Cardiac septum (tissue), 1 donor: ENCODE results near the gene DCAF15. TPM values are rescaled to one million over a fixed set of nuclear protein-coding genes. Genes with fewer than 3 reads are reported as not detected.
"Not testable (repeated sequence)": the region's sequence is repeated elsewhere in the genome, so short reads cannot be mapped to it uniquely, and the experiment has no call there.

Experiments
- DNase-seq: peaks from one replicate; pipeline ENCODE4 v3.0.0-alpha.2; 2020; ENCODE audit warnings: low spot score
- intact Hi-C: fragments of 100-400 bp; cut with DNase I; formaldehyde crosslinking; loops from one replicate; pipeline ENCODE4 v1.14.0; 2022
- long read RNA-seq: library from polyadenylated mRNA; unstranded; transcript quantifications from one replicate; pipeline ENCODE4 v2.0.0, GENCODE V29; 2021
- total RNA-seq: library from RNA; stranded (reverse); fragmentation: NEBNext Ultra II Directional; extraction: Animal tissue kit (Norgen Biotek cat#: 25700); gene quantifications from one replicate; pipeline ENCODE4 v1.2.1, GENCODE V29; 2021
- donor health status: DM: no; HTN: no; CAD: no.

Gene DCAF15
- 17.0 TPM for total RNA-seq
- long read RNA-seq, transcript DCAF15-201 (13 exons, 2,278 nt) = major isoform, 10 of 23 reads
- long read RNA-seq, partial matches to known transcripts = 9 of 23 reads
- long read RNA-seq, other reads (novel, unspliced or antisense) = 4 of 23 reads

GRCh38 chr19:13952154-13952930 lies at the start of gene DCAF15:
Gene DCAF15 (plus strand): TSS chr19:13952509. CDS start chr19:13952513, 4 bp downstream.
- DNase-seq = peak; percentile 100
- intact Hi-C loops = loop anchor here (2.0 to 5.0 kb wide), 2 partner anchors 45 to 54 kb away; partner anchors contain the start of genes BRME1, CC2D1A and RFX1

- no peak for DNase-seq
- intact Hi-C loops = no loop called here
These were observed 49.2 kb upstream of the DCAF15 start for GRCh38 chr19:13902993-13903555.

DNA sequence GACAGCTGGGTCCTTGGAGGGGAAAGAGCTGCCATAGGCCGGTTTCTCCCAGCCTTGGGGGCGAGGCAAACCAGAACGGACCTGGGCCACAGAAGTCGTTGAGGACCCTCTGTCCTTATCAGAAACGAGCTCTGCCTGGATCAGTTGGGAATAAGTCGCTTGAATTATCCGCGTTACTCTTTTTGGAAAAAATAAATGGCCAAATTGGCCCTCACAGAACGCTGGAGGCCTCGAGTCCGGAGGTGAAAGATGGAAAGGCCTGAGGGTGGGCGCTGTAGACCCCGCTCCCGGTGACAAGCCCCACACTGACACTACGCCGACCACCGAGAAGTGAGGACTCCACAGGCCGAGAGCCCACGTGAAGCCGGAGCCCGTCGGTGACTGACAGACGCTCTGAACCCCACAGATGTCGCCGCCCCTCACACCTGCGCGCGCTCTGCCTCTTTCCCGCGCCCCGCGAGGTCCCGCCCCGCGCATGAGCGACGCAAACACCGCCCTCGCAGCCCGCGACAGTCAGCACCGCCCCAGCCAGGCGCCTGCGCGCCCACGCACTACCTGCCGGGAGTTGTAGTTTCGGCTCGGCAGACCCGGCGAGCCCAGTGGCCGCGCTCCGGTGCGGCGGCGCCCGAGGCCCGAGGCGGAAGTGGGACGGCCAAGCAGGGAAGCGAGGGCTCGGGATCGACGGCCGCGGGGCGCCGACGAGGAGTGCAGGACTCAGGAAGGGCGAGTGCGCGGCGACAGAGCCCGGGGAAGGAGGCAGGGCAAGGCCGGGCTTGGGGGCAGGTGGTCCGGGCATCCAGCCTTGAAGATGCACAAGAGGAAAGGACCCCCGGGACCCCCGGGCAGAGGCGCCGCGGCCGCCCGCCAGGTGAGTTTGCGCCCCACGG lies 46.4 kb upstream of the DCAF15 start, which contains the start of the genes BRME1 and CC2D1A:
Gene BRME1, minus strand, starts transcription at position 484 of the 887 bp plus-strand sequence. CDS start 1,225 bp downstream, outside the sequence.
Gene CC2D1A, plus strand, starts transcription at position 568 of the 887 bp plus-strand sequence. Its CDS starts 241 bp downstream, at position 809.
- DNase-seq = peak; percentile 99
- intact Hi-C loops = loop anchor here (5.0 kb wide), 1 partner anchor 46 kb away; the partner anchor contains the start of gene DCAF15

DNA sequence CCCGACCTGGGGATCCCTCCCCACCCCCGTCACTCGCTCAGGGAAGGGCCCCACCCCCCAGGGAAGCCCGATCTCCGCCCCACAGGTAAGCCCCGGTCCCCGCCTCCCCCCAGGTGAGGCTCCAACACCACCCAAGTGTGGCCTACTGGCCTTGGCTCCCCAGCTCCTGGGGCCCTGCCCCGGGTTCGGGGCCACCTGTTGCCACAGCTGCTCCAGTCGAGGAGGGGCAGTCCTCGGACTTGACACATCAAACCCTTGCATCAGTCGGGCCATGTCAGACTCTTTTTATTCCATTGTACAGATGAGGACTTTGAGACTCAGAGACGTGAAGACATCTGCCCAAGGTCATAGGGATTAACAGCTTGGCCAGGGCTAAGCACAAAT lies 45.8 kb upstream of the DCAF15 start:
- intact Hi-C loops = loop anchor here (5.0 kb wide), 1 partner anchor 46 kb away; the partner anchor contains the start of gene DCAF15
- no peak for DNase-seq

GRCh38 chr19:13906910-13907309 lies 45.4 kb upstream of the DCAF15 start:
- DNase-seq = no peak
- intact Hi-C loops = loop anchor here (5.0 kb wide), 1 partner anchor 45 kb away; the partner anchor contains the start of gene DCAF15

DNA sequence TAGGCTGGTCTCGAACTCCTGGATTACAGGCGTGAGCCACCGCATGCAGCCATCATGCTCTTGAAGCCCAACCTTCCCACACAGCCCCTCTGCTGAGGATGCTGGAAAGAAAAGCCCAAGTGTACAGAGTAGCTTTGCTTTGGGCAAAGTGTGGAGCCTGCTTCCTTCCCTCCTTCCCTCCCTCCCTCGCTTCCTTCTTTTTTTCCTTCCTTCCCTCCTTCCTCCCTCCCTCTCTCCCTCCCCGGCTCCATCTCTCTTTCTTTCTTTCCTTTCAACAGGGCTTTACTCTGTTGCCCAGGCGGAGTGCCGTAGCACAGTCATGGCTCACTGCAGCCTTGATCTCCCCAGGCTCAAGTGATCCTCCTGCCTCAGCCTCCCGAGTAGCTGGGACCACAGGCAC lies 43.6 kb upstream of the DCAF15 start:
- DNase-seq = no peak
- intact Hi-C loops = loop anchor here (5.0 kb wide), 1 partner anchor 44 kb away; the partner anchor contains the start of gene DCAF15

DNA sequence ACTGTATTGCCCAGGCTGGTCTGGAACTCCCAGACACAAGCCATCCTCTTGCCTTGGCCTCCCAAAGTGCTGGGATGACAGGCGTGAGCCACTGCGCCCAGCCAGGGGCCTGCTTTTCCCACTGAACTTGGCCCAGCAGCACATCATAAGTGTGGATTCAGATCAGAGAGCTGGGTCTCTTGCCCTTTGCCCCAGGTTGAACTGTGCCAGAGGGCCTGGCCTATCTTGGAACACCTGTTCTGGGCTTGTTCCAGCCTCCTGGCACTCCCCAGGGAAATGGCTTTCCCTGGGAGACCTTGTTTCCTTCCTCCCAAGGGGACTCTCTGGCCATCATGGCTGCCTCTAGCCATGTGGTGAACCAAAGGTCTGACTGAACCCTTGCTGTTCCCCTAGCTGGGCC lies 42.9 kb upstream of the DCAF15 start:
- intact Hi-C loops = loop anchor here (5.0 kb wide), 1 partner anchor 43 kb away; the partner anchor contains the start of gene DCAF15
- DNase-seq = no peak

DNA sequence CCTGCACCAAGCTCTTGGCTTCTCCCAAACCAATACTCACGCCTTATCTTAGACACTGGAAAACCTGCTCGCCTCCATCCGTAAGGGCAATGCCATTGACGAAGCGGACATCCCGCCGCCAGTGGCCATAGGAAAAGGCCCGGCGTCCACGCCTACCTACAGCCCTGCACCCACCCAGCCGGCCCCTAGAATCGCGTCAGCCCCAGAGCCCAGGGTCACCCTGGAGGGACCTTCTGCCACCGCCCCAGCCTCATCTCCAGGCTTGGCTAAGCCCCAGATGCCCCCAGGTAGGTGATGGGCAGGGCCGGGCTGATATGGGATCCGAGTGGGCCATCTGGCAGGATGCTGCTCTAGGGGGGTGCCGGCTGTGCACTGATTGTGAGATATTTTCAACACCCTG lies 39.0 kb upstream of the DCAF15 start:
- no peak for DNase-seq
- intact Hi-C loops = no loop called here

- intact Hi-C loops = no loop called here
These were observed 37.5 kb upstream of the DCAF15 start for GRCh38 chr19:13914777-13915176.

GRCh38 chr19:13917888-13918406 lies 34.4 kb upstream of the DCAF15 start:
- intact Hi-C loops = no loop called here
- no peak for DNase-seq

More at GRCh38 chr19:13914777-13915176, 37.5 kb upstream of the DCAF15 start:
- no peak for DNase-seq

DNA sequence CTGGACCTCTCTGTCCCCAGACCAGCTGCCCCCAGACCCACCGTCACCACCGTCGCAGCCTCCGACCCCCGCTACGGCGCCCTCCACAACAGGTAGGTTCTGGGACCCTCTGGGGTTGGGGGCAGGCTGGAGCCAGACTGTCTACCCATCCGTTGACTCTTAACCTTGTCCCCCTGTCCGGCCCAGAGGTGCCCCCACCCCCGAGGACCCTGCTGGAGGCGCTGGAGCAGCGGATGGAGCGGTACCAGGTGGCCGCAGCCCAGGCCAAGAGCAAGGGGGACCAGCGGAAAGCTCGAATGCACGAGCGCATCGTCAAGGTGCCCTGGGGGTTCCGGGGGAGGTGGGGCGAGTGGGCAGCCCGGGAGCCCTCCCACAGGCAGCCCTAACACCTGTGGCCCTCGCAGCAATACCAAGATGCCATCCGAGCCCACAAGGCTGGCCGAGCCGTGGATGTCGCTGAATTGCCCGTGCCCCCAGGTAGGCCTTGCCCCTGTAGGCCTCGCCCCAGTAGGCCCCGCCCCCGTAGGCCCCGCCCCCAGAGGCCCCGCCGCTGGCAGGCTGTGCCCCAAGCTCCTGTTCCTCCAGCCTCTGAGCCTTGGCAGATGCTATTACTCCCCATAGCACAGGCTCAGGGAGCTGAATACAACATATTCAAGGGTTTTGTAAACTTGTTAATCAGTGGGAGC lies 33.4 kb upstream of the DCAF15 start:
- DNase-seq = no peak
- intact Hi-C loops = no loop called here

DNA sequence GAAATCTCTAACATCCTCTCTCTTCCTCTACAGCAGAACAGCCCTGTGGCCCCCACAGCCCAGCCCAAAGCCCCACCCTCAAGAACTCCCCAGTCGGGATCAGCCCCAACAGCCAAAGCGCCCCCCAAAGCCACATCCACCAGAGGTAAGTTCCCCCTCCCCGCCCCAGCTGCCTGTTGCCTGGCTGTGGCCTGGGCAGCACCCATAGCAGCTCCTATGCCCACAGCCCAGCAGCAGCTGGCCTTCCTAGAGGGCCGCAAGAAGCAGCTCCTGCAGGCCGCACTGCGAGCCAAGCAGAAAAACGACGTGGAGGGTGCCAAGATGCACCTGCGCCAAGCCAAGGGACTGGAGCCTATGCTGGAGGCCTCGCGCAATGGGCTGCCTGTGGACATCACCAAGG lies 31.8 kb upstream of the DCAF15 start:
- no peak for DNase-seq
- intact Hi-C loops = no loop called here

DNA sequence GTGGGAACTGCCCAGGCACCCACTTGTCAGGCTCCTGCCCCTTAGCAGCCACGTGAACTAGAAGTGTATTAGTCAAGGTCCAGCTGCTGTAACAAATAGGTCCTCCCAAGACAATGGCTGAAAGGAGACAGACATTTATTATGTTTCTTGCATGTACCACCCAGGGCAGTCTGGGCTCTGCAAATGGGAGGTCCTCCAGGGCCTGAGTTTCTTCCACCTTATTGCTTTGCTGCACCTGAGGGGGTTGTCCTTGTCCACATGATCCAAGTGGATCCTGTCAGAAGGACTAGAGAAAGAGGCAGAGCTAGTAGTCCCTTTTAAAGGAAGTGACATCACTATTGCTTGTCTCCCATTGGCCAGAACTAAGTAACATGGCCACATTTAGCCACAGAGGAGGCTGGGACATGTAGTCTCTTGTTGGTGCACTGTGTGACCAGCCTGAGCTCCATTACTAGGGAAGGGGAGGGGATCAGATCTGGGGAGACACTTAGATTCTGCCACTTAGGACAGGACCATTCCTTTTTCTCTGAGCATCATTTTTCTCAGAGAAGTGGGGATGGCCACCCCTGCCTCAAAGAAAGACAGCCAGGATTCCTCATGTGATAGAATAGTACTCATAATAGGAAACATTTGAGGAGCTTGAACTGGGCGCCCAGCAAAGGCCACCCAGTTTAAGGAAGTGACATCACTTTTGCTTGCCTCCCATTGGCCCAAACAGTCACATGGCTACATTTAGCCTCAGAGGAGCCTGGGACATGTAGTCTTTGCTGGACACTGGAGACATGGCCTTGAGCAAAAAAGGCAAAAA lies 31.2 kb upstream of the DCAF15 start:
- intact Hi-C loops = no loop called here
- no peak for DNase-seq

DNA sequence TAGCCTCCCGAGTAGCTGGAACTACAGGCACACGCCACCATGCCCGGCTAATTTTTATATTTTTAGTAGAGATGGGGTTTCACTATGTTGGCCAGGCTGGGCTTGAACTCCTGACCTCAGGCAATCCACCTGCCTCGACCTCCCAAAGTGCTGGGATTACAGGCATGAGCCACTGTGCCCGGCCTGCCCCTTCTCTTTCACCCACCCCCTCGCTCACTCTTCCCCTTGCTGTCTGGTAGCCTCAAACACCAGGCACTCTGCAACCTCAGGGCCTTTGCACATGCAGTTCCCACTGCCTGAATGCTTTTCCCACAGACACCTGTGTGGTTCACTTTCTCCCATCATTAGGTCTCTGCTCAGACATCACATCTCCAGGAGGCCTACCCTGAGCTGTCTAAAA lies 30.2 kb upstream of the DCAF15 start:
- intact Hi-C loops, DNase-seq: not testable (repeated sequence)

DNA sequence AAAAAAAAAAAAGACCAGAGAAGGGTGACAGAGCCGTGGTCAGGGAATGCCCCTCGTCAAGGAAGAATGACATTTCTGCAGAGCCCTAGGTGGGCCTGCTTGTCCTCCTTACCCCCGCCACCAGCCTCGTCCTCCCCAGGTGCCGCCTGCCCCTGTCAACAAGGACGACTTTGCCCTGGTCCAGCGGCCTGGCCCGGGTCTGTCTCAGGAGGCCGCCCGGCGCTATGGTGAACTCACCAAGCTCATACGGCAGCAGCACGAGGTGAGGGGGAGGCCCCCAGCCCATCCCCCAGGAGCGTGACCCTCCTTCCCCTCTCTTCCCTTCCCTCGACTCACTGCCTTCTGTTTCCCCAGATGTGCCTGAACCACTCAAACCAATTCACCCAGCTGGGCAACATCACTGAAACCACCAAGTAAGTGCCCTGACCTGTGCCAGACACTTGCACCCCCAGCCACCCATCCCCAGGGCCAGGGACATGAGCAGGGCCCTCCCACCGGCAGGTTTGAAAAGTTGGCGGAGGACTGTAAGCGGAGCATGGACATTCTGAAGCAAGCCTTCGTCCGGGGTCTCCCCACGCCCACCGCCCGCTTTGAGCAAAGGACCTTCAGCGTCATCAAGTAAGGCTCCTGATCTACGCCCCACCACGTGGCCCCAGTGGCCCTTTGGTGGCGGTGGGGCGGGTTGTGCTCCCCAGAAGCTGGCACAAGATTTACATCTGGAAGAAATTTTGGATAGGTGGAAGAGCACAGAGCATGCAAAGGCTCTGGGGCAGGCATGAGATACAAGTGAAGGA lies 28.9 kb upstream of the DCAF15 start:
- no peak for DNase-seq
- intact Hi-C loops = no loop called here

DNA sequence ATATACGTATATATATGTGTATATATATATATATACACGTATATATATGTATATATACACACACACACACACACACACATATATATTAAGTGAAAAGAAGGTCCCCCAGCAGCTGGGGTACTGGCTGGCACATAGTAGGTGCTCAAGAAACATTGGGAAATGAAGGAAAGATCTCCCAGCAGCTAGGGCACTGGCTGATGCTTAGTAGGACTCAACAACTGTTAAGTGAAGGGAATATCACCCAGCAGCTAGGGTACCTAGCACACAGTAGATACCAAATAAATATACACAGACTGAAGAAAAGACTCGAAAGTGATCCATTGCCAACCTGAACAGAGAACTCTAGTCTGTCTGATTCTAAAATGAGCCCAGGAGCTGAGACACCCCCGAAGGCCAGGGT lies 26.3 kb upstream of the DCAF15 start:
- intact Hi-C loops = no loop called here
- DNase-seq = no peak

DNA sequence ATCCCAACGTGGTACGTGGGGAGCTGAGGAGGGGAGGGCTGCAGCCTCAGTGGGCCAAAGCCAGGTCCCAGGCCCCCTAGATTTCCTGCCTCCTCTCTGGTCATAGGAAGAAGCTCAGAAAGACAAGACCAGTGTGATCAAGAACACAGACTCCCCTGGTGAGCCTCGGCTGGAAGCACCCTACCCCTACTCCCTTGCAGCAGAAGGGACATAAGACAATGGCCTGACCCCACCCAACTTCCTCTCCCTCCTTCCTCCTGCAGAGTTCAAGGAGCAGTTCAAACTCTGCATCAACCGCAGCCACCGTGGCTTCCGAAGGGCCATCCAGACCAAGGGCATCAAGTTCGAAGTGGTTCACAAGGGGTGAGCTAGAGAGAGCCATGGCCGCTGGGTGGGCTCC lies 25.6 kb upstream of the DCAF15 start:
- intact Hi-C loops = no loop called here
- DNase-seq = no peak
